NT2/D1 (cell line): ENCODE results near the gene KRT34.

Source experiments
- DNase-seq: peaks from one replicate; pipeline ENCODE4 v3.0.0-alpha.2; 2011; ENCODE audit warnings: low read depth, low spot score
- H3K27me3 ChIP-seq: 2 replicates; pipeline ENCODE4 v1.6.0; 2011; ENCODE audit warnings: mild to moderate bottlenecking; ENCODE audit not compliant: insufficient read length, insufficient read depth
- H3K36me3 ChIP-seq: 2 replicates; pipeline ENCODE4 v1.6.1; 2011; ENCODE audit warnings: mild to moderate bottlenecking, low read length, mixed read lengths; ENCODE audit not compliant: insufficient read depth, insufficient read length
- H3K4me1 ChIP-seq: 2 replicates; pipeline ENCODE4 v1.5.1; 2011; ENCODE audit not compliant: insufficient read depth, insufficient read length
- H3K4me3 ChIP-seq: 2 replicates; pipeline ENCODE4 v1.5.1; 2011; ENCODE audit warnings: low read depth; ENCODE audit not compliant: insufficient read length
- H3K9ac ChIP-seq: 2 replicates; pipeline ENCODE4 v1.6.0; 2011; ENCODE audit warnings: low read depth; ENCODE audit not compliant: insufficient read length
- H3K9me3 ChIP-seq: 2 replicates; pipeline ENCODE4 v1.5.1; 2011; ENCODE audit warnings: mild to moderate bottlenecking, low read length; ENCODE audit not compliant: insufficient read depth
- SUZ12 ChIP-seq: IDR thresholded peaks from 2 replicates; pipeline ENCODE4 v1.6.1; 2011; ENCODE audit not compliant: insufficient read length, insufficient read depth; ENCODE audit errors: extremely low read depth
- YY1 ChIP-seq: IDR thresholded peaks from 2 replicates; pipeline ENCODE4 v1.6.1; 2011; ENCODE audit not compliant: insufficient read length, insufficient read depth
- ZNF274 ChIP-seq: IDR thresholded peaks from 2 replicates; pipeline ENCODE4 v1.6.1; 2011; ENCODE audit warnings: mild to moderate bottlenecking, low read depth, low read length

KRT34 gene

GRCh38 chr17:41420134-41420533 is 38.0 kb upstream of the KRT34 start:
- Histone ChIP-seq H3K27me3 (no peaks in the 10 kb centered on the region), H3K36me3 (no peaks in the 10 kb centered on the region), H3K4me1 (peaks cover 2% of the 10 kb centered on the region), H3K4me3 (no peak overlapping the region), H3K9ac (no peak overlapping the region), H3K9me3 (no peaks in the 10 kb centered on the region)
- DNase-seq, result no peak
- TF ChIP-seq YY1 (no peak), ZNF274 (no peak), SUZ12 (no peak)

- Histone ChIP-seq H3K9ac (no peak overlapping the region), H3K4me1 (peaks cover 2% of the 10 kb centered on the region), H3K36me3 (no peaks in the 10 kb centered on the region), H3K27me3 (no peaks in the 10 kb centered on the region), H3K9me3 (no peaks in the 10 kb centered on the region), H3K4me3 (no peak overlapping the region)
- no peak for DNase-seq
- TF ChIP-seq ZNF274, result no peak
Observed at GRCh38 chr17:41419716-41420115, 37.6 kb upstream of the KRT34 start.

GRCh38 chr17:41418116-41418860 is 36.2 kb upstream of the KRT34 start:
- H3K27me3 ChIP-seq, result no peaks in the 10 kb centered on the region
- DNase-seq, result no peak
- no peaks in the 10 kb centered on the region for H3K36me3 ChIP-seq
- peaks cover 8% of the 10 kb centered on the region for H3K4me1 ChIP-seq
- no peak overlapping the region for H3K9ac ChIP-seq
- H3K4me3 ChIP-seq, result no peak overlapping the region
- TF ChIP-seq ZNF274 (no peak), YY1 (no peak), SUZ12 (no peak)
- H3K9me3 ChIP-seq, result no peaks in the 10 kb centered on the region

- no peaks in the 10 kb centered on the region for H3K9me3 ChIP-seq
- no peak overlapping the region for H3K9ac ChIP-seq
- H3K27me3 ChIP-seq, result no peaks in the 10 kb centered on the region
- no peak overlapping the region for H3K4me3 ChIP-seq
- no peak for TF ChIP-seq YY1
- no peak for TF ChIP-seq ZNF274
- H3K36me3 ChIP-seq, result no peaks in the 10 kb centered on the region
- peaks cover 8% of the 10 kb centered on the region for H3K4me1 ChIP-seq
- DNase-seq, result no peak
Observed at GRCh38 chr17:41417576-41418015, 35.5 kb upstream of the KRT34 start.

- H3K36me3 ChIP-seq, result no peaks in the 10 kb centered on the region
- no peak overlapping the region for H3K4me3 ChIP-seq
- no peaks in the 10 kb centered on the region for H3K9me3 ChIP-seq
- TF ChIP-seq ZNF274 (no peak), SUZ12 (no peak), YY1 (no peak)
- H3K4me1 ChIP-seq, result peaks cover 8% of the 10 kb centered on the region
- H3K9ac ChIP-seq, result no peak overlapping the region
- no peaks in the 10 kb centered on the region for H3K27me3 ChIP-seq
- DNase-seq, result no peak
Observed at GRCh38 chr17:41417127-41417526, 35.0 kb upstream of the KRT34 start.

GRCh38 chr17:41416479-41416878 is 34.4 kb upstream of the KRT34 start:
- TF ChIP-seq YY1, result no peak
- no peak for TF ChIP-seq ZNF274
- no peak for TF ChIP-seq SUZ12
- H3K36me3 ChIP-seq, result no peaks in the 10 kb centered on the region
- DNase-seq, result no peak
- no peaks in the 10 kb centered on the region for H3K9me3 ChIP-seq
- peaks cover 8% of the 10 kb centered on the region for H3K4me1 ChIP-seq
- H3K4me3 ChIP-seq, result no peak overlapping the region
- no peak overlapping the region for H3K9ac ChIP-seq
- no peaks in the 10 kb centered on the region for H3K27me3 ChIP-seq

GRCh38 chr17:41415833-41416335 is 33.8 kb upstream of the KRT34 start:
- no peak overlapping the region for H3K9ac ChIP-seq
- TF ChIP-seq SUZ12 (no peak), ZNF274 (no peak), YY1 (no peak)
- H3K27me3 ChIP-seq, result no peaks in the 10 kb centered on the region
- H3K4me3 ChIP-seq, result no peak overlapping the region
- H3K9me3 ChIP-seq, result no peaks in the 10 kb centered on the region; the same call in 1 of the 2 replicates
- DNase-seq, result no peak
- H3K4me1 ChIP-seq, result peaks cover 8% of the 10 kb centered on the region
- no peaks in the 10 kb centered on the region for H3K36me3 ChIP-seq
